ENCODE measurements around the gene CCNT1. TPM values are rescaled to one million over a fixed set of nuclear protein-coding genes. Genes with fewer than 3 reads are reported as not detected.

The CCNT1 gene
- total RNA-seq, result 10 to 100 TPM; 15.9 to 18.2 TPM
- polyA plus RNA-seq, result 1 to 10 TPM; 3.2 to 4.9 TPM

- H3K4me3 ChIP-seq (ENCODE audit: low read depth in 1 of 3, low read length in 3 of 3), result peak within 1 kb of the TSS; percentile 75 to 99 (median 93)
- TF ChIP-seq JUND (IDR thresholded peaks at IDR 0.05), result peak in 1 of 2 donors; percentile 58
- TF ChIP-seq REST (IDR thresholded peaks at IDR 0.05), result peak; percentile 91
- peak; percentile 96 for TF ChIP-seq NR2F2 (IDR thresholded peaks at IDR 0.05)
- peak; percentile 87 to 90 for TF ChIP-seq RXRA (IDR thresholded peaks at IDR 0.05)
- TF ChIP-seq YY1 (IDR thresholded peaks at IDR 0.05), result peak; percentile 94
- peak; percentile 99 for TF ChIP-seq EGR1 (IDR thresholded peaks at IDR 0.05; ENCODE audit: low read depth in 2 of 2)
- TF ChIP-seq MAX (IDR thresholded peaks at IDR 0.05), result peak; percentile 98
- peak in 1 of 2 donors; percentile 30 for TF ChIP-seq RAD21 (IDR thresholded peaks at IDR 0.05)
- no peak for TF ChIP-seq HNF4G (IDR thresholded peaks at IDR 0.05)
- peak; percentile 33 for TF ChIP-seq CTCF (IDR thresholded peaks at IDR 0.05; ENCODE audit: low read depth, low read length, missing input control)
- TF ChIP-seq GABPA (IDR thresholded peaks at IDR 0.05 in 1 of 2, conservative IDR thresholded peaks at IDR 0.05 in 1 of 2), result peak; percentile 99 to 100
- peak; percentile 74 for TF ChIP-seq ATF3 (IDR thresholded peaks at IDR 0.05)
- TF ChIP-seq HNF4A (conservative IDR thresholded peaks at IDR 0.05), result peak; percentile 54 to 67
- TF ChIP-seq ZBTB33 (IDR thresholded peaks at IDR 0.05), result peak; percentile 100
- peak; percentile 95 for TF ChIP-seq SP1 (IDR thresholded peaks at IDR 0.05)
- TF ChIP-seq FOXA1 (IDR thresholded peaks at IDR 0.05), result peak; percentile 88
- no peak for TF ChIP-seq FOXA2 (IDR thresholded peaks at IDR 0.05)
- peak; percentile 69 for TF ChIP-seq TAF1 (conservative IDR thresholded peaks at IDR 0.05)
- H3K27me3 ChIP-seq (ENCODE audit: control insufficient read depth in 4 of 4, insufficient read depth in 4 of 4, low read length in 3 of 4), result no peaks in the 10 kb centered on the region
- H3K27ac ChIP-seq (ENCODE audit: low read depth in 1 of 2, low read length in 2 of 2), result peak within 1 kb of the TSS; percentile 92 to 98
- peaks cover 0 to 2% (median 0%) of the 10 kb centered on the region in 4 donors for H3K9me3 ChIP-seq (ENCODE audit: control insufficient read depth in 4 of 4, low read length in 3 of 4)
- peak; percentile 94 for DNase-seq (ENCODE audit: low spot score)
- WGBS, result under 1% methylated on average over 61 of the region's 61 CpGs
- peak within 1 kb of the TSS; percentile 95 to 97 for H3K9ac ChIP-seq (ENCODE audit: low read depth in 1 of 2, low read length in 2 of 2)
- H3K4me1 ChIP-seq (ENCODE audit: control insufficient read depth in 4 of 4, insufficient read depth in 4 of 4, low read length in 3 of 4), result peaks cover 6 to 25% (median 16%) of the 10 kb centered on the region in 4 donors
- peaks cover 6 to 12% (median 7%) of the 10 kb centered on the region in 4 donors for H3K36me3 ChIP-seq (ENCODE audit: control insufficient read depth in 4 of 4, insufficient read depth in 3 of 4, low read depth in 1 of 4, low read length in 3 of 4)
These were observed at the start of gene CCNT1 for GRCh38 chr12:48716493-48717251. TSS of gene CCNT1 (minus strand) at chr12:48716707. CDS start at chr12:48716675, 32 bp downstream.
